NCI-H1436 (cell line): ENCODE data around the gene TNFSF15.
A peak's percentile ranks its signal among the peaks of the same experiment; 100 is the strongest.
"Not testable (repeated sequence)": the region's sequence is repeated elsewhere in the genome, so short reads cannot be mapped to it uniquely, and the experiment has no call there.

ENCODE experiments used
- DNase-seq: peaks from one replicate; lab custom pipeline; 2025; lab: John Stamatoyannopoulos, UW

Gene TNFSF15

DNA sequence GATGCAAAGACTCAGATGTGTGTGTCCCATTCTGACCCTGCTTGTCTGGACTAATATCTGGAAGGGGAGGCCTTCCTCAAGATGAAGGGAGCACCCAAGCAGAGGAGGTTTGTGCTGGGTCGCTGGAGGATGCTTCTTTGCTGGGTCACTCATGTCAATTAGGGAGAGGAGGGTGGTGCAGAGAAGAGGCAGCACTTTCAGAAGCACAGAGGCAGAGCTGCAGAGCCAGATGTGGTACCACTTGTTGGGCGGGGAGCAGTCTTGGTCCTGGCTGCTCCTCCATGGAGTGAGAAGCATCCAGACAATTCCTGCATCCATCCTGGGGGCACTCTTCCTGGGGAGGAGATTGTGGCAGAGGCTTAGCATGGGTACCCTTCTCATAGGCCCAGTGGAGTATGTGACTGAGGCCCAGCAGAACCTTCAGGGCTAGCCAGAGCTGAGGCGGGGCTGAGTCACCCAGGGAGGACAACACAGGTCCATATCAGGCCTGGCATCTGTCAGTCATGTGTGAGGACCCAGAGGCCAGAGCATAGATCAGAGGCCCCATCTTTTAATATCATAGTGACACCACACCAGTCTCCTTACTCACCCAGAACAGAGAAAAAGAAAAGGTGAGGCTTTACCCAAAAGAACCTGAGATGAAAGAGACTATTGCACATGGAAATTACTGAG lies 59.8 kb downstream of the TNFSF15 start:
- no peak for DNase-seq

DNA sequence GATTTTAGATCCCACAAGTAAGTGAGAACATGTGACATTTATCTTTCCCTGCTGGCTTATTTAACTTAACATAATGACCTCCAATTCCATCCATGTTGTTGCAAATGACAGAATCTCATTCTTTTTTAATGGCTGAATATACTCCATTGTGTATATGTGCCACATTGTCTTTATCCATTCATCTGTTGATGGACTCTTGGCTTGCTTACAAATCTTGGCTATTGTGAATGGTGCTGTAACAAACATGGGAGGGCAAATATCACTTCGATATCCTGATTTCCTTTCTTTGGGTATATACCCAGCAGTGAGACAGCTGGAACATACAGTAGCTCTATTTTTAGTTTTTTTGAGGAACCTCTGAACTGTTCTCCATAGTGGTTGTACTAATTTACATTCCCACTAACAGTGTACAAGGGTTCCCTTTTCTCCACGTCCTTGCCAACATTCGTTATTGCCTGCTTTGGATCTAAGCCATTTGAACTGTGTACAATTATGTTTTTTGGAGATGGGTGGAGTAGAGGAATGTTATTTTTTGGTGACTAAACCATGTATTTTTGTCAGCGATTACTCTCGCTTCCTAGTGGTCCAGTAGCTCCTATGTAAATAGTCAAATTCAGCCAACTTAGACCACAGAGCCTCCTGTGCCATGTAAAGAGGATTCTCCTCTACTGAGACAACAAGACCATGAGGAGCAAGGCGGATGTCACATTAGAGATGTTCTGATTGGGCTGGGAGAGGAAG lies 60.6 kb downstream of the TNFSF15 start:
- DNase-seq = no peak

DNA sequence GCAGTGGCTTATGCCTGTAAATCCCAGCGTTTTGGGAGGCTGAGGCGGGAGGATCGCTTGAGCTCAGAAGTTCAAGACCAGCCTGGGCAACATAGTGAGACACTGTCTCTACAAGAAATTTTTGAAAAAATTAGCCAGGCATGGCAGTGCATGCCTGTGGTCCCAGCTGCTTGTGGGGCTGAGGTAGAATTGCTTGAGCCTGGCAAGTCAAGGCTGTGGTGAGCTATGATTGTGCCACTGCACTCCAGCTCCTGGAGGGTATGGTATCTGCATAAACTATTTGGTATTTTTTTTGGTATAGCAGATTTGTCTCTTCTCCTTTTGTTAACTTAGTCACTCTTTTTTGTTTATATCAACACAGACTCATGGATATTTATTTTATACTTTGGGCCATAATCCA lies 62.4 kb downstream of the TNFSF15 start:
- DNase-seq = no peak

DNA sequence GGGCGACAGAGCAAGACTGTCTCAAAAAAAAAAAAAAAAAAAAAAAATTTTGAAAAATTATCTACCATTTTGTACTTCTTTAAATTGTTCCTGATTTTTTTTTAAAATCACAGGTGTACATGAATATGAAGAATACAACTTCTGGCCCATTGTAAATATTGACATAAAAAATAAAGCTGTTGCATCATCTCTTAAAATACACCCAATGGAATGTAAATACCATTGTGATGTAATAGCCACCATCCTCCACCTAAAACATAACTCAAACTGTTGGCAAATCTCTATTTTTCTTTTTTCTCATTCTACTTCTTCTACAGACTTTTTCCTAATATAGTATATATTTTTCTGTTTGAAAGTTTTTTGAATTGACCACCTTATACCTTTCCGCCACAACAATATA lies 62.9 kb downstream of the TNFSF15 start:
- DNase-seq = no peak

DNA sequence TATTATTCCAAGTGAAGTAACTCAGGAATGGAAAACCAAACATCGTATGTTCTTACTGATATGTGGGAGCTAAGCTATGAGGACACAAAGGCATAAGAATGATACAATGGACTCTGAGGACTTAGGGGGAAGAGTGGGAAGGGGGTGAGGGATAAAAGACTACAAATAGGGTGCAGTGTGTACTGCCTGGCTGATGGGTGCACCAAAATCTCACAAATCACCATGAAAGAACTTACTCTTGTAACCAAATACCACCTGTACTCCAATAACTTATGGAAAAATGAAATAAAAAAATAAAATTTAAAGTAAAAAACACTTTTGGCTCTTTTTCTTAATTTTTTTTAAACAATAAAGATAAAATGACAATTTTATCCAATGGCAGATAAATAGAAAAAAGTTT lies 64.3 kb downstream of the TNFSF15 start:
- DNase-seq = not testable (repeated sequence)

DNA sequence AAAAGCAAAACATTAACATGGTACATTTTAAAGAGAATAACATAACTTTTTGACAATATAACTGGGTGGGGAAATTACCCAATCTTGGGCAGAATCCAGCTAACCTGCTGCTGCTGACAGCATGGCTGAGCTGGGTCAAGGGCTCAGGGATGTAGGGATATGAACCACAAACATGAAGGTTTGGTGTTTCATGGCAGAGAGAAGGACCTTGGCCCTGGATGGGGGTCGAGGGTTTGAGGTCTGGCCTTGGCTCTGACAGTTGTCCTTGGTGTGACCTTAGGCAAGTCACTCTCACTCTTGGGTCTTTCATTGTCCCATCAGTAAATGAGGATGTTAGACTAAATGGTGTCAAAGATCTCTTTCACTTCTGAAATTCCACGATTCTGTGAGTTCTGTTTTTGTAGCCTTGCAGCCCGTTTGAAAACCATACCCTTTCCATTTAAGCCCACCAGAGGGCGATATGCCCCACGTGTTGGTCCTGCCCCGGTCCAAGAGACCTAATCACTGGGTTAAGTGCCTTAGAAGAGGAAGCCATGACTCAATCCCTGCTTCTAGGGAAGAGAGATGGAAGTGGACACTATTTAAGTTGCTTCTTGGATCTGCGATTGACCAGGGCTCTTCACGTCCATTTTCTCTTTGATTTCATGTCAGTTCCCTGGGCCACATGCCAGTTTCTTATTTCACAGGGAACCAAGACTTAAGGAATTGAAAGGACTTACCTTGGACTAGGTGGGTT lies 67.1 kb downstream of the TNFSF15 start:
- peak; percentile 50 for DNase-seq

DNA sequence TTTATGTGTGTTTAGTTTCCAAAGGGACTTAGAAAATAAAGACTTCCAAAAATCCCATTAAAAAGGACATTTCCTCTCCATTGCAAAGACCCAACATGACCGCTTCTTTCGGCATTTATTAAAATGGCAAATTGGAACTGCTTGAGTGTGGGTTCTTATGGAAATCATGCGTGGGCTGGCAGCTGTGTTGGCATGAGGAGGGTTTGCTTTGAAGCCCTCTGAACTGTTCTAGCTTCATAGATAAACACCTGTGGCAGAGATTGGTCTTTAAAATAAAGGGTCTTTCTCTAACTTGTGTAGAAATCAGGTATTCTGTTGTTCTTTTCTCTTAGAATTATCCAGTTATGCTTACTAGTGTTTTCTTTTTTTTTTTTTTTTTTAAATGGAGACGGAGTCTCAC lies 68.0 kb downstream of the TNFSF15 start:
- DNase-seq = no peak

DNA sequence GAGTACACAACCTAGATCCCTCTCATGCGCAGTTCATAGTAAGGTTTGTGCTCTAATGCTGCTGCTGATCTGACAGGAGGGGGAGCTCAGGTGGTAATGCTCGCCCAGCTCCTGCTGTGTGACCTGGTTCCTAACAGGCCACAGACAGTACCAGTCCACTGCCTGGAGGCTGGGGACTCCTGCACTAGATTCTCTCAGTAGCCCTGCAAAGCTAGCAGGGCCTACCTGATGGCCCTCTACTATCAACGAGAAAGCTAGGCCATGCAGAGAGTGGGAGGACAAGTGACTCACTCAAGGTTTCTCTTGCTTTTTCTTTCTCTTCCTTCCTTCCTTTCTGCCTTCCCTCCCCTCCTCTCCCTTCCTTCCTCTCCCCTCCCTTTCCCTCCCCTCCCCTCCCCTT lies 68.7 kb downstream of the TNFSF15 start:
- DNase-seq = no peak

DNA sequence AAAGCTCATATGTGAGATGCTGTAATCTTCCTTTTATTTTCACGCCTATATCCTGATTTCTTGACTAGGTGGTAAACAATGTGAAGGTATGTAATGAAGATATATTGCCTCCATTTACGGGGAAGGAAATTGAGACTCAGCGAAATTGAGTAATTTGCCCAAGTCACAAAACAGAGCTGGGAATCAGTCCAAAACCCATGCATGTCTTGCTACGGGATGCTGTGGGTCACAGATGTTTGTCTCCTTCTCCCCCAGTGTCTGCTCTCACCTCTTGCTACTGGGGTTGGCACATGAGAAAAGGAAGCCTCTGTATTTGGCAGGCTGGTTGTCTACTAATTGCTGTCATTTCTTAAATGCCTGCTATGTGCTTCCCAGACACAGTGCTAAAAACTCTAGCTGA lies 70.1 kb downstream of the TNFSF15 start:
- DNase-seq = no peak

DNA sequence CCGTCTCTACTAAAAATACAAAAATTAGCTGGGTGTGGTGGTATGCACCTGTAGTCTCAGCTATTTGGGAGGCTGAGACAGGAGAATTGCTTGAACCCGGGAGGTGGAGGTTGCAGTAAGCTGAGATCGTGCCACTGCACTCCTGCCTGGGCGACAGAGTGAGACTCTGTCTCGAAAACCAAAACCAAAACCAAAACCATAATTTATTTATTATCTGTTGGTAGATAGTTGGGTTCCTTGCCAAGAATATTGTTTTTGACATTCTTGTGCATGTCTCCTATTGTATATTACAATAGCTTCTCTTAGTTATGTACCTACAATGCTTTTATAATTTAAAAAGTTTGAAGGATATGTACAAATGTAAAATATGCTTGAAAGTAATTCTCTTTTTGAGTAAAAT lies 70.7 kb downstream of the TNFSF15 start:
- DNase-seq = not testable (repeated sequence)
